ENCODE measurements around the gene DNA2.

DNA2 gene

DNA sequence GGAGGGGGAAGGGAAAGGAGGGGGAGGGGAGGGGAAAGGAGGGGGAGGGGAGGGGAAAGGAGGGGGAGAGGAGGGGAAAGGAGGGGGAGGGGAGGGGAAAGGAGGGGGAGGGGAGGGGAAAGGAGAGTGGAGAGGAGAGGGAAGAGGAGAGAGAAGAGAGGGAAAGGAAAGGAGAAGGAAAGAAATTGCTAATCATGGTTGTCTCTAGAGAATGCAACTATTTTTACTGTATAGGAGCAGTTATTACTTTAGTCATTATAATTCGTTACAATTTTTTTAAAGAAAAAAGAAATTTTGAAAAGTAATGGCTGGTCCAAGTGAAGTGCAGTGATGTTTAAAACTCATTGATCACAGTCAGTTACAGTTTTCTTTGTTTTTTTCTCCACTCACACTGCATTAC lies 31.1 kb upstream of the DNA2 start:
- H3K4me3 ChIP-seq (ENCODE audit: insufficient read depth in 1 of 2, low read depth in 1 of 2, low read length in 2 of 2) = no peak overlapping the region
- no peak overlapping the region for H3K27ac ChIP-seq (ENCODE audit: low read length, poor library complexity, severe bottlenecking)
- no peak overlapping the region for H3K18ac ChIP-seq (ENCODE audit: low read depth in 1 of 2, low read length in 2 of 2)
- no peak overlapping the region for H2AFZ ChIP-seq (ENCODE audit: low read depth, low read length)
- no peak overlapping the region for H2BK120ac ChIP-seq (ENCODE audit: low read depth, low read length)
- no peak overlapping the region for H2BK15ac ChIP-seq (ENCODE audit: low read depth, poor library complexity, severe bottlenecking)
- peaks cover 10% of the 10 kb centered on the region for H3K79me1 ChIP-seq (replicated peaks; ENCODE audit: low read length, poor library complexity, severe bottlenecking)
- no peak overlapping the region for H2BK5ac ChIP-seq (ENCODE audit: low read depth, low read length, poor library complexity, severe bottlenecking)
- H3K4me2 ChIP-seq (ENCODE audit: low read length, poor library complexity, severe bottlenecking) = no peak overlapping the region
- peaks cover 33 to 76% of the 10 kb centered on the region in 2 experiments for H3K36me3 ChIP-seq (ENCODE audit: control insufficient read depth in 1 of 2, insufficient read depth in 2 of 2, low read depth in 1 of 2, low read length in 2 of 2)
- no CpG with 5 or more reads among the region's 1 CpG for WGBS
- no peak overlapping the region for H3K4ac ChIP-seq (ENCODE audit: low read depth in 1 of 2, low read length in 2 of 2)
- no peak overlapping the region for H2AK5ac ChIP-seq (ENCODE audit: low read length, severe bottlenecking)
- no peak overlapping the region for H3K14ac ChIP-seq (ENCODE audit: low read length in 2 of 2)
- H3K9ac ChIP-seq (ENCODE audit: low read length) = no peak overlapping the region
- DNase-seq = no peak
- no peak overlapping the region for H3K23ac ChIP-seq (ENCODE audit: low read length in 2 of 2)
- H2BK12ac ChIP-seq (ENCODE audit: low read length in 2 of 2) = no peak overlapping the region
- H3K27me3 ChIP-seq (ENCODE audit: control insufficient read depth in 1 of 2, insufficient read depth in 1 of 2, low read length in 2 of 2) = no peaks in the 10 kb centered on the region
- H3K9me3 ChIP-seq (ENCODE audit: control insufficient read depth, low read length) = no peaks in the 10 kb centered on the region
- no peak overlapping the region for H4K91ac ChIP-seq (ENCODE audit: low read length)
- H4K8ac ChIP-seq (ENCODE audit: low read length) = no peak overlapping the region
- no peaks in the 10 kb centered on the region for H3K4me1 ChIP-seq (ENCODE audit: control insufficient read depth, insufficient read depth, low read depth, low read length)

DNA sequence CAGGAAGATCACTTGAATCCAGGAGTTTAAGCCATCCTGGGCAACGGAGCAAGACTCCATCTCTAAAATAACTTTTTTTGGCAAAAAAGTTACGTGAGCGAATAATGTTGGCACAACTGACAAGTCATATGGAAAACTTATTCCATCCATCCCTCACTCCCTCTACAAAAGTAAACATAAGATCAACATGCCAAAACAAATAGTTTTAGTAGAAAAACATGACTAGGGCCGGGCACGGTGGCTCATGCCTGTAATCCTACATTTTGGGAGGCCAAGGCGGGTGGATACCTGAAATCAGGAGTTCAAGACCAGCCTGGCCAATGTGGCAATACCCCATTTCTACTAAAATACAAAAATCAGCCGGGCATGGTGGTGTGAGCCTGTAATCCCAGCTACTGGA lies 29.9 kb upstream of the DNA2 start:
- H3K36me3 ChIP-seq (ENCODE audit: control insufficient read depth in 1 of 2, insufficient read depth in 2 of 2, low read depth in 1 of 2, low read length in 2 of 2) = peaks cover 36 to 80% of the 10 kb centered on the region in 2 experiments
- H3K9me3 ChIP-seq (ENCODE audit: control insufficient read depth, low read length) = no peaks in the 10 kb centered on the region
- H3K23ac ChIP-seq (ENCODE audit: low read length in 2 of 2) = no peak overlapping the region
- H3K4ac ChIP-seq (ENCODE audit: low read depth in 1 of 2, low read length in 2 of 2) = no peak overlapping the region
- H2BK12ac ChIP-seq (ENCODE audit: low read length in 2 of 2) = no peak overlapping the region
- no peak overlapping the region for H4K91ac ChIP-seq (ENCODE audit: low read length)
- DNase-seq = no peak
- no peak overlapping the region for H2AK5ac ChIP-seq (ENCODE audit: low read length, severe bottlenecking)
- no peak overlapping the region for H3K4me3 ChIP-seq (ENCODE audit: insufficient read depth in 1 of 2, low read depth in 1 of 2, low read length in 2 of 2)
- no peak overlapping the region for H4K8ac ChIP-seq (ENCODE audit: low read length)
- H3K4me1 ChIP-seq (ENCODE audit: control insufficient read depth, insufficient read depth, low read depth, low read length) = no peaks in the 10 kb centered on the region
- no peak overlapping the region for H2BK120ac ChIP-seq (ENCODE audit: low read depth, low read length)
- no peak overlapping the region for H2BK5ac ChIP-seq (ENCODE audit: low read depth, low read length, poor library complexity, severe bottlenecking)
- H3K9ac ChIP-seq (ENCODE audit: low read length) = no peak overlapping the region
- no peak overlapping the region for H3K4me2 ChIP-seq (ENCODE audit: low read length, poor library complexity, severe bottlenecking)
- no peak overlapping the region for H3K27ac ChIP-seq (ENCODE audit: low read length, poor library complexity, severe bottlenecking)
- no peak overlapping the region for H3K18ac ChIP-seq (ENCODE audit: low read depth in 1 of 2, low read length in 2 of 2)
- H2BK15ac ChIP-seq (ENCODE audit: low read depth, poor library complexity, severe bottlenecking) = no peak overlapping the region
- no peaks in the 10 kb centered on the region for H3K27me3 ChIP-seq (ENCODE audit: control insufficient read depth in 1 of 2, insufficient read depth in 1 of 2, low read length in 2 of 2)
- no peak overlapping the region for H3K14ac ChIP-seq (ENCODE audit: low read length in 2 of 2)
- 95% methylated on average over 7 of the region's 7 CpGs for WGBS
- peaks cover 8% of the 10 kb centered on the region for H3K79me1 ChIP-seq (replicated peaks; ENCODE audit: low read length, poor library complexity, severe bottlenecking)
- H2AFZ ChIP-seq (ENCODE audit: low read depth, low read length) = no peak overlapping the region

DNA sequence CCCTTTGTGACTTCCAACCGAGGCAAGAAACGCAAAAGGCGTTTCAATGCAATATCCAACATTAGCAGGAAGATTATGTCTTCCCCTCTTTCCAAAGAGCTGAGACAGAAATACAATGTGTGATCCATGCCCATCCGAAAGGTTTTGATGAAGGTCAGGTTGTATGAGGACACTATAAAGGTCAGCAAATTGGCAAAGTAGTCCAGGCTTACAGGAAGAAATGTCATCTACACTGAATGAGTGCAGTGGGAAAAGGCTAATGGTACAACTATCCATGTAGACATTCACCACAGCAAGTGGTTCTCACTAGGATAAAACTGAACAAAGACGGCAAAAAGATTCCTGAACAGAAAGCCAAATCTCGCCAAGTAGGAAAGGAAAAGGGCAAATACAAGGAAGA lies 27.8 kb upstream of the DNA2 start:
- no peak overlapping the region for H2BK15ac ChIP-seq (ENCODE audit: low read depth, poor library complexity, severe bottlenecking)
- no peak overlapping the region for H3K4me2 ChIP-seq (ENCODE audit: low read length, poor library complexity, severe bottlenecking)
- 100% methylated on average over 4 of the region's 6 CpGs for WGBS
- no peak overlapping the region for H3K23ac ChIP-seq (ENCODE audit: low read length in 2 of 2)
- no peaks in the 10 kb centered on the region for H3K4me1 ChIP-seq (ENCODE audit: control insufficient read depth, insufficient read depth, low read depth, low read length)
- no peak overlapping the region for H3K4ac ChIP-seq (ENCODE audit: low read depth in 1 of 2, low read length in 2 of 2)
- no peak for DNase-seq
- no peak overlapping the region for H3K18ac ChIP-seq (ENCODE audit: low read depth in 1 of 2, low read length in 2 of 2)
- peaks cover 29 to 82% of the 10 kb centered on the region in 2 experiments for H3K36me3 ChIP-seq (ENCODE audit: control insufficient read depth in 1 of 2, insufficient read depth in 2 of 2, low read depth in 1 of 2, low read length in 2 of 2)
- no peaks in the 10 kb centered on the region for H3K27me3 ChIP-seq (ENCODE audit: control insufficient read depth in 1 of 2, insufficient read depth in 1 of 2, low read length in 2 of 2)
- no peaks in the 10 kb centered on the region for H3K9me3 ChIP-seq (ENCODE audit: control insufficient read depth, low read length)
- H4K91ac ChIP-seq (ENCODE audit: low read length) = no peak overlapping the region
- no peak overlapping the region for H2AFZ ChIP-seq (ENCODE audit: low read depth, low read length)
- no peak overlapping the region for H2AK5ac ChIP-seq (ENCODE audit: low read length, severe bottlenecking)
- H3K14ac ChIP-seq (ENCODE audit: low read length in 2 of 2) = no peak overlapping the region
- no peak overlapping the region for H3K4me3 ChIP-seq (ENCODE audit: insufficient read depth in 1 of 2, low read depth in 1 of 2, low read length in 2 of 2)
- H3K9ac ChIP-seq (ENCODE audit: low read length) = no peak overlapping the region
- peaks cover 4% of the 10 kb centered on the region for H3K79me1 ChIP-seq (replicated peaks; ENCODE audit: low read length, poor library complexity, severe bottlenecking)
- H2BK5ac ChIP-seq (ENCODE audit: low read depth, low read length, poor library complexity, severe bottlenecking) = no peak overlapping the region
- H2BK120ac ChIP-seq (ENCODE audit: low read depth, low read length) = no peak overlapping the region
- H2BK12ac ChIP-seq (ENCODE audit: low read length in 2 of 2) = no peak overlapping the region
- no peak overlapping the region for H3K27ac ChIP-seq (ENCODE audit: low read length, poor library complexity, severe bottlenecking)
- H4K8ac ChIP-seq (ENCODE audit: low read length) = no peak overlapping the region

DNA sequence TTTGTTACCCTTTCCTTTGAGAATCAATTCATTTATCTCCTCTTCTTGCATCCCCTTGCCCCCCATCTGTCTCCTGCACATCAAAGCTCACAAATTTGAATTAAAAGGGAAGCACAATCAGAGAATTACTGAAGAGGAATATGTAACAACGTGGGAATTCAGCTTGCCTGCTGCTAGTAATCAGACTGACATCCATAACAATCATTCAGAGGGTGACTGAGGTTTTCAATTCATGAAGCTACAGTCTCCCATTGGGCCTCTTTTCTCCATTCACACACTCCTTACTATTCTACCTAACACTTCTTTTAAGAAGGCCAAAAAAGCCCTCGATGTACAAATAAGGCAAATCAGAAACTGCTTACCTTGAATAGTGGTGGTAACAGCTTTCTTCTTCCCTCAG lies 24.3 kb upstream of the DNA2 start:
- Histone ChIP-seq H2BK12ac (ENCODE audit: low read length in 2 of 2) (no peak overlapping the region), H3K36me3 (ENCODE audit: control insufficient read depth in 1 of 2, insufficient read depth in 2 of 2, low read depth in 1 of 2, low read length in 2 of 2) (peaks cover 25 to 73% of the 10 kb centered on the region in 2 experiments), H3K23ac (ENCODE audit: low read length in 2 of 2) (no peak overlapping the region), H3K27me3 (ENCODE audit: control insufficient read depth in 1 of 2, insufficient read depth in 1 of 2, low read length in 2 of 2) (no peaks in the 10 kb centered on the region), H3K9me3 (ENCODE audit: control insufficient read depth, low read length) (no peaks in the 10 kb centered on the region), H3K27ac (ENCODE audit: low read length, poor library complexity, severe bottlenecking) (no peak overlapping the region), H4K91ac (ENCODE audit: low read length) (no peak overlapping the region), H2BK15ac (ENCODE audit: low read depth, poor library complexity, severe bottlenecking) (no peak overlapping the region), H3K9ac (ENCODE audit: low read length) (no peak overlapping the region), H3K4me3 (ENCODE audit: insufficient read depth in 1 of 2, low read depth in 1 of 2, low read length in 2 of 2) (no peak overlapping the region), H3K79me1 (replicated peaks; ENCODE audit: low read length, poor library complexity, severe bottlenecking) (peaks cover 4% of the 10 kb centered on the region), H3K14ac (ENCODE audit: low read length in 2 of 2) (no peak overlapping the region), H3K18ac (ENCODE audit: low read depth in 1 of 2, low read length in 2 of 2) (no peak overlapping the region), H3K4me2 (ENCODE audit: low read length, poor library complexity, severe bottlenecking) (no peak overlapping the region), H2BK5ac (ENCODE audit: low read depth, low read length, poor library complexity, severe bottlenecking) (no peak overlapping the region), H2AFZ (ENCODE audit: low read depth, low read length) (no peak overlapping the region), H3K4ac (ENCODE audit: low read depth in 1 of 2, low read length in 2 of 2) (no peak overlapping the region), H4K8ac (ENCODE audit: low read length) (no peak overlapping the region), H3K4me1 (ENCODE audit: control insufficient read depth, insufficient read depth, low read depth, low read length) (no peaks in the 10 kb centered on the region), H2AK5ac (ENCODE audit: low read length, severe bottlenecking) (no peak overlapping the region), H2BK120ac (ENCODE audit: low read depth, low read length) (no peak overlapping the region)
- WGBS = 36% methylated on average over 2 of the region's 2 CpGs
- DNase-seq = no peak
